ENCODE data around the gene DENND2C.
"Not testable (repeated sequence)": the region's sequence is repeated elsewhere in the genome, so short reads cannot be mapped to it uniquely, and the experiment has no call there.

Gene DENND2C

GRCh38 chr1:114597949-114598348 is 71.9 kb downstream of the DENND2C start:
- no peak for DNase-seq

- DNase-seq, result no peak
Measured at GRCh38 chr1:114595602-114596001, 74.2 kb downstream of the DENND2C start.

- DNase-seq, result no peak
Measured at GRCh38 chr1:114594046-114594445, 75.8 kb downstream of the DENND2C start.

DNA sequence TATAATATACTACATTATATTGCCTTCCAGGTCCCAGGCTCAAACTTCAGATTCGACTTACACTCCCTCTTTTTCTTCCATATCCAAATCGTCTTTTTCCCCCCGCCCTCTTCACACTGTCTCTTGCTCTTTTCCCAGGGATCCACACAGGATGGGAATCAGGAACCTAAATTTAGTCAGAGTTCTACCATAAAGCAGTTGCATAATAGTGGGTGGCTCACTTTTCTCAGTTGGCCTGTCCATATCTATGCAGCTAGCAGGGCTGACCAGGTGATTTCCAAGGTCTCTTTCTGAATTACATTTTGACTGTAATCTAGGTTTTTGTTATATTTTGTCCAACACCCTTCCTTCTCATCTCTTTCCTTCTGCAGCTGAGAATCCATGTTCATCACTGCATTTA is 80.7 kb downstream of the DENND2C start:
- no peak for DNase-seq

- DNase-seq, result no peak
Measured at GRCh38 chr1:114588196-114588689, 81.6 kb downstream of the DENND2C start.

DNA sequence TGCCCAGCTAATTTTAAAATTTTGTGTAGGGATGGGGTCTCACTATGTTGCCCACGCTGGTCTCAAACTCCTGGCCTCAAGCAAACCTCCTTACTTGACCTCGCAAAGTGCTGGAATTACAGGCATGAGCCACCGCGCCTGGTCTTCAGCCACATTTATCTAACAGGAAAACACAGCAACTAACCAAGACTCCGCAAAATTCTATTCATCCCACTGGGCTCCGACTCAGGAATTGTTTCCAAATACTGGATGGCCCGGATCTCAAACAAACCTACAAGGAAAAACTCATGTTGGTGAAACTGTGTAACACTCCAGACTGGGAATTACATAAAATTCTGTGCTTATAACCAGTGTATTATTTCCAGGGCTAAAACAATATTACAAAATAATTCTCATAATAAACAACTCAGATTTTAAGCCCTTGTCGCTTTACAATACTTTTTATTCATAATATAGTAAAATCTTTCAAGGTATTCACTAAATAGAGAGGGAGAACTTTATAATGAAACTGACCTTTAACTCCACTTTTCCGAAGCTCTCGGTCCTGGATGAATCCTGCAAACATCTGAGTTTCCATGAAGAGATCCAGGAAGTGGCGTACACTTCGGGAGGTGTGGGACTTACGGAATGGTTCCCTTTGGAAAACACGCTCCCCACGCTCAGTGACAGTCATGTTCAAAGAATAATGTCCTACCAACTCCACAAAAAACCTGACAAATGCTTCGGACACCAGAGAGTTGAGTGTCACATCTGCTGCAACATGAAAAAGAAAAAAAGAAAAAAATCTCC is 82.5 kb downstream of the DENND2C start:
- DNase-seq, result no peak

- no peak for DNase-seq
Measured at GRCh38 chr1:114586513-114587047, 83.3 kb downstream of the DENND2C start.

DNA sequence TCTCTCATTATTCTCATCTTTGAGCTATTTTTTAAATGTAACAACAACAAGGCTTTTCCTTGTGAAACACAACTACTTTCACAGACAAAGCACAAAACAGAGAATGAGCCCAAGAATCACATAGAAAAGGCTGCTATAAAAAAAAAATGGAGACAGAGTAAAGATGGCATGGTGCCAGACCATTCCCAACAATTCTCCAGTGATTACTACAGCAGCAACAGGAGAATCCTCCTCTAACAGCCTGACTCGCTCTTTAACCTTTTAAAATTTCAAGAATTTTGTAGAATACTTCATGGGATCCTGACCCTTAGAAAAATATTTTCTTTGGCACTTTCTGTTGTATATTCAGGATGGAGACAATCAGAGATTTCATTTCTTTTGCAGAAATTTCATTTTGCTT is 84.6 kb downstream of the DENND2C start:
- DNase-seq, result no peak

- DNase-seq, result peak; percentile 54 to 98 (median 91)
Measured at GRCh38 chr1:114581335-114582287, 88.2 kb downstream of the DENND2C start, which contains the start of gene BCAS2. TSS of gene BCAS2 (minus strand) at chr1:114581615. CDS start at chr1:114581591, 24 bp downstream.

DNA sequence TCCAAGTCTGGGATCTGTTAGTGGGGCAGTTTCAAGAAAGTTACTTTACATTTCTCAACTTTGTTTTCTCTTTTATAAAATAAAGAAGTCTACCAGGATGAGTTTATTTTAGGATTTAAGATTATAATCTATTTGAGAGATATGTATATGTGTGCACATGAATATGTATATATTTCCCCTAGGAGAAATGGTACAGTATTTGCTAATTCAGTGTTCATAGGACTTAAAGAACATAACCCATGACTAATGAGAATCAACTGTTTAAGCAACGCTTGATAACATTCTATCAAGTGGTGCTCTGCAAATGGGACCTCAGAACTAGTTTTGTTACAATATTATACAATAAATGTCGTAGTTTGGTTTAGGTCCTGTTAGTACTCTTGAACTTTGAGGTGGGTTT is 95.5 kb downstream of the DENND2C start:
- DNase-seq, result no peak

DNA sequence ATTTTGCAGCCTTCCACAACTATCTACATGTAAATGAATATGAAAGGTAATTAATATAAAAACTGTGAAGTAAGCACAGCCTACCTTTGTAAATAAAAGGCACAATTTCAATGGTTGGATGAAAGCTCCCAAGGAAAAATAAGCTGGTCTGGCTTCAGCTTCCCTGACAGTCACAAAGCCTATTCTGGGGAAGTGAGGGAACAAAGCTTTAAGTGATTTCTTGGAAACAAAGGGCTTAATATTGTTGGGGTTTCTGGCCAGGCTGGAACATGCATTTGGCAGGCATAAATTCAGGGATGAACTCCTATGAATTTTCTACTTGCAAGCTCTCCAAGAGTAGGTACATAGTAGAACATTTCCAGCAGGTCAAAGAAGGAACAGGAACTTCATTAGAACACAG is 105.7 kb downstream of the DENND2C start:
- peak in 4 of 51 donors; percentile 8 to 34 (median 10) for DNase-seq

DNA sequence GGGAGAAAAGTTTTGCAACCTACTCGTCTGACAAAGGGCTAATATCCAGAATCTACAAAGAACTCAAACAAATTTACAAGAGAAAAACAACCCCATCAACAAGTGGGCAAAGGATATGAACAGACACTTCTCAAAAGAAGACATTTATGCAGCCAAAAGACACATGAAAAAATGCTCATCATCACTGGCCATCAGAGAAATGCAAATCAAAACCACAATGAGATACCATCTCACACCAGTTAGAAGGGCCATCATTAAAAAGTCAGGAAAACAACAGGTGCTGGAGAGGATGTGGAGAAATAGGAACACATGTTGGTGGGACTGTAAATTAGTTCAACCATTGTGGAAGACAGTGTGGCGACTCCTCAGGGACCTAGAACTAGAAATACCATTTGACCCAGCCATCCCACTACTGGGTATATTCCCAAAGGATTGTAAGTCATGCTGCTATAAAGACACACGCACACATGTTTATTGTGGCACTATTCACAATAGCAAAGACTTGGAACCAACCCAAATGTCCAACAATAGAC is 106.8 kb downstream of the DENND2C start:
- DNase-seq, result not testable (repeated sequence)

- DNase-seq, result no peak
Measured at GRCh38 chr1:114561333-114561732, 108.5 kb downstream of the DENND2C start.

- no peak for DNase-seq
Measured at GRCh38 chr1:114559356-114559755, 110.5 kb downstream of the DENND2C start.

- no peak for DNase-seq
Measured at GRCh38 chr1:114558544-114558943, 111.3 kb downstream of the DENND2C start.

GRCh38 chr1:114554577-114554976 is 115.3 kb downstream of the DENND2C start:
- DNase-seq, result no peak

DNA sequence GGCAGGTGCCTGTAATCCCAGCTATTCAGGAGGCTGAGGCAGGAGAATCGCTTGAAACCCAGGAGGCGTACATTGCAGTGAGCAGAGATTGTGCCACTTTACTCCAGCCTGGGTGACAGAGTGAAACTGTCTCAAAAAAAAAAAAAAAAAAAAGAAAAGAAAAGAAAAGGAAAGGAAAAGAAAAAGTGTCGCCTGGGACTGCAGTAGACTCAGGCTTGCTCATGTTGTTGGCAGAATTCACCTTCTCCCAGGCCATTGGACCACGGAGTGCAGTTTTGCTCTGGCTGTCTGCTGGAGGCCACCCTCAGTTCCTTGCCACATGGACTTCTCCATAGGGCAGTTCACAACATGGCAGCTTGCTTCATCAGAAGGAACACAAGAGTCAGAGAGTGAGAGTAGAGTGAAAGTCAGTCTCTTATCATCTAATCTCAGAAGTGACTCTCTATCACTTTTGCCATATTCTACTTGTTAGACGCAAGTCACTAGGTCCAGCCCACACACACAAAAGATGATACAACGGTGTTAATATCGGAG is 117.7 kb downstream of the DENND2C start:
- no peak for DNase-seq

GRCh38 chr1:114551400-114551799 is 118.4 kb downstream of the DENND2C start:
- no peak for DNase-seq

- DNase-seq, result no peak
Measured at GRCh38 chr1:114550336-114550735, 119.5 kb downstream of the DENND2C start.

DNA sequence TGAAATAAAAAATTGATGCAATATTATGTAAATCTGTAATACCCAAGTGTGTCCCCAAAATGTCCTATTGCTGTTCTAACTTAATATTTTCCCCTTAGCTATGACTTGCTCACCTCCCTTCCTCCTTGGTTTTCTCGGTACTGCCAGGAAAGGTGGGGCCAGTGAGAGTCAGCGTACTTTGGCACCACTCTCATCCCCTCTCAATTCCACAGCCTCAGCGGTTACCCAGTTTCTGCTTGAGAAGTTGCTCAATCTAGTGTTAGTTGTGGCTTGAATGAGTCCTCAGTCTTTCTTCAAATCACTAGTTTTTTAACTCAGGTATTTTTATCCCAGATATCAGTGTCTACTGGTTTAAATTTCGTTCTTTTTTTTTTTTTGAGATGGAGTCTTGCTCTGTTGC is 120.7 kb downstream of the DENND2C start:
- no peak for DNase-seq

GRCh38 chr1:114547076-114547475 is 122.8 kb downstream of the DENND2C start:
- DNase-seq, result no peak
